Inflammatory macrophage treated with lipopolysaccharide for 4 hours (primary cell): ENCODE data around the gene NUP210.

Experiments
- DNase-seq: peaks from one replicate; pipeline ENCODE4 v3.0.0-alpha.2; 2020

Gene NUP210

DNA sequence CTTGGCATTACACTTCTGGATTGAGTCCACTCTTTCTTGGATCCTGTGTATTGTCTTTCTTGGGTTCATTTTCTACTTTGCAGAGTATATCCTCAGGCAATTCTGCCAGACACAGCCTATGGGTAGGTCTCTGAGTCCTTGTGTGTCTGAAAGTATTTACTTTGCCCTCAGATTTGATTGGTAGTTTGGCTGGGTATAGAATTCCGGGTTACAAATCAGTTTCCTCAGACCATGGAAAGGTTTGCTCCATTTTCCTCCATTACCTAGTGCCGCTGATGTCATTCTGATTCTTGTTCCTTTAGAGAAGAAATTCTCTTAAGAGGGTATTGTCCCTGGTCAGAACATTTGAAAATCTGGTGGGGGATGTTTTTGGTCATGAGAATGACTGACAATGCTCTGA lies 133.2 kb downstream of the NUP210 start:
- no peak for DNase-seq

DNA sequence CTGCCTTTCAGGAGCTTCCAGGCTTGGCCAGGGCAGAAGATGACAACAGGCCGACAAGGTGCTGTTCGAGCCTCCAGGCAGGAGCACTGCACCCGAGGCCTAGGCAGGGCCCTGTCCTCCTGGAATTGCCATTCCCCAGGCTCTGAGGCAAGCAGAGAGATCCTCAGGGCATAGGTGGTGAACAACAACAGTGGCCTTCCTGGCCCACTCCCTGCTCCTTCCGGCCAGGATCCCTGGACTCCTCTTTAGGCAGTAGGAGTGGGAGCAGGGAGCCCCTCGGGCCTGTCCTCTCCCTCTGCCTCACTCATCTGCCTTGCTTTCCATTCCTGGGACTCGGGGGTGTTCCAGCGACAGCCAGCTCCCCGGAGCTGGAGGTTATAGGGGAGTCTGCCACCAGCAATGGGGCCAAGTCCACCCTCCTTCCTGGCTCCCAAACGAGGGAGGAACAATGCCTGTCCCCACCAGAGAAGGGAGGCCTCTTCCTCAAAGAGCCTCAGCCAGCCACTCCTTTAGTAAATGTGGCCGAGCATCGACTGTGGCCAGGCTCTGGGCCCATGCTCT lies 135.0 kb downstream of the NUP210 start:
- DNase-seq, result no peak

DNA sequence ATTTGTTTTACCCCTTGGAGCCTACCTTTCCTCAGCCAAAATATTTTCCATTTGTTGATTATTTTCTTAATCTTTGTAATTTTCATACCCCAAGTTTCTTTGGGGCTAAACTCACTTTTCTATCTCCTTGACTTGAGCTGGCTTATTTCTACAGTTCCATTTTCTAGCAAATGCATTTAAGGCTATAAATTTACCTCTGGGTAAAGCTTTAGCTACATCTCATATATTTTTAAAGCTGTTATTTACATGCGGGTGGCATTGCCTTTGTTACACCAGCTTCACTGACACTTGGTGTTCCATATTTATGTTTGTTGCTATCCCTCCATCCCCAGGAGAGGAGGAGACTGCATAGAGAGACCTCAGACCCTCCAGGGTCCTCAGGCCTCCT lies 136.3 kb downstream of the NUP210 start:
- no peak for DNase-seq

DNA sequence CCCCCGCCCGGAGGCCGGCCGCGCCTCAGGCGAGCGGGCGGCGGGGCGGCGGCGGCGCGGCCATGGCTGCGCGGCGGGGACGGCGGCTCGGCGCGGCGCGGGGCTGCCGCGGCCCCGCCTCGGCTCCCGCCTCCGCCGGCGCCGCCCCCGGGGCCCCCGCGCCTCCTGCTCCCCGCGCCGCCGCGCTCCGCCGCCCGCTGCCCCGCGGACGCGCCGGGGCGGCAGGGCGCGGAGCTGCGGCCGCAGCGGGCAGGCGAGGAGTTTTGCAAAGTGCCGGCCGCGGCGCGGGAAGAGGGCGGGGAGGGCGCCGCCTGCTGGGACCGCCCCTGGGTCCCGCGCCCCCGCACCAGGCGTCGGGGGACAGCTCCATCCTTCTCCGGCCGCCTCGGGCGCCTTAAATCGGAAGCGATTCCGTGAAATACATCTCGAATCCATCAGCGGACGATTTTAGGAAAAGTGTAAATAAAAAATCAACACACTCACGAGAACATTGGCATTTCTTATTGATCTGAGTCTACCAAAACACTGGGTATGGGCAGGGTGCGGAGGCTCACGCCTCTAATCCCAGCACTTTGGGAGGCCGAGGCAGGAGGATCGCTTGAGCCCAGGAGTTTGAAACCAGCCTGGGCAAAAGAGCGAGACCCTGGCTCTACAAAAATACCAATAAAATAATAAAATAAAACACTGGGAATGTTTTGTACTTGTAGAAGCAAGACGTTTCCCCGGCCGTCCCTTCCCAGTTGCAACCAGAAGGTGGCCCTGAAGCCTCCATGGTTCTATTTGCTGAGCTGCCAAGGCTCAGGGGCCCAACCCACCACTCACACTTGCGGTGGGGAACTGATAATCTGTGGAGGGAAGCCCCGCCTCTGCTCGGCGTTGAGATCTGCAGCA lies 136.9 kb downstream of the NUP210 start:
- peak; percentile 29 for DNase-seq

DNA sequence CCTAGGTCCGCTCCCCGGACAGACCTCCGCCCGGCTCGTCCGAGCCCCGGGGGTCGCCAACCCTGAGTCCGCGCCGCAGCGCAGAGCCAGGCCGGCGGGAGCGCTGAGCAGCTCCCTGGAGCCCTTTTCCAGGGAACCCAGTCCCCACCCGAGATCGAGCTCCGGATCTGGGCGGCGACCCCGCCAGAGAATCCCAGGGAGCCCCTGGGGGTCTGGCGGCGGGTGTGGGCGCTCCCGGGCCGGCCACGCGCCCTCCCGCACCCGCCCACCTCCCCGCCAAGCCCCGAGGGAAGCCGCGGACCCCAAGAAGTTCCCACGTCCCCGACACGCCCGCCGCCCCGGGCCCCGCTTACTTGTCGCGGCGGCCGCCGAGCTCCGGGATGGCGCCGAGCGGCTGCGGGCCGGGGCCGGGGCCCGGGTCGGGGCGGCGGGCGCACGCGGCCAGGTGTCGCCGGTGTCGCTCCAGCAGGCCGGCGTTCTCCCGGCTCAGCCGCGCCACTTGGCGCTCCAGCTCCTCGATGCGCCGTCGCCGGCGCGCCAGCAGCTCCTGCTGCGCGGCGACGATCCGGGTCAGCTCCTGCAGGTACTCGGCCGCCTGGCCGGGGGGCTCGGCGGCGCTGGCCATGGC lies 137.7 kb downstream of the NUP210 start:
- DNase-seq, result no peak

DNA sequence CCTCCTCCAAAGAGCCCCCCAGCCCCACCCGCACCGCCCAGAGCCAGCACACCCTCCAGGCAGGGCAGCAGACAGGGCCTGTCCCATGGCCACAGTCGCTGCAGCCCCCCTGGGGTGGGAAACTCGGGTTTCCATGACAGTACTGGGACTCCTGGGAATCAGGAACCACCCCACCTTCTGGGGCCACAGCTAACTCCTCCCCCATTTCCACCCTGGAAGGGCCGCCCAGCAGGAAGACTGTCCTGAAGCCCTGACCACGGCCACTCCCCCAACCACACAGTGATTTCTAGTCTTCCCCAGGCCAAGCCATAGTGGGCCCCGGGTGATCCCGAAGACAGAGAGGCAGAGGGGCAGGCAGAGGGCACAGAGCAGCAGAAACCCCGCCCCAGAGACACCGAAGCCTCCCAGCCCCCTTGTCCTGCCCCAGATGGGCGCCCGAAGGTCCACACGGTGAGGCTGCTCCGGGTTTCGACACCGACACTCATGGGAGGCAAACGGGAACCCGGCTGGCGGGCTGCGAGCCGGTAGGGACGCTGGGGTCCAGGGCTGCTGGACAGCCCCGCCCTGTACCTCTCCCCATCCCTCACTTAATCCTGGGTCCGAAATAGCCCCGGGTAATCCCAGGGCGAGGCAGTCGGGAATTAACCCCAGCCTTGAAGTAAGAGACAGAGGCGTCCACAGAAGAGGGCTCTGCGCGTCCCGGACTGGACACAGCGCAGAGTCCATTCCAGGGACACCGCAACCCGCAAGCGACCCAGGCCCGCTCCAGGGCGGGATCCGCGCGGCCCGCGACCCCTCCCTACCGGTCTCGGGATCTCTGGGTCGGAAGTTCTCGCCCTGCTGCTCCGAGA lies 138.4 kb downstream of the NUP210 start:
- DNase-seq, result peak; percentile 49

DNA sequence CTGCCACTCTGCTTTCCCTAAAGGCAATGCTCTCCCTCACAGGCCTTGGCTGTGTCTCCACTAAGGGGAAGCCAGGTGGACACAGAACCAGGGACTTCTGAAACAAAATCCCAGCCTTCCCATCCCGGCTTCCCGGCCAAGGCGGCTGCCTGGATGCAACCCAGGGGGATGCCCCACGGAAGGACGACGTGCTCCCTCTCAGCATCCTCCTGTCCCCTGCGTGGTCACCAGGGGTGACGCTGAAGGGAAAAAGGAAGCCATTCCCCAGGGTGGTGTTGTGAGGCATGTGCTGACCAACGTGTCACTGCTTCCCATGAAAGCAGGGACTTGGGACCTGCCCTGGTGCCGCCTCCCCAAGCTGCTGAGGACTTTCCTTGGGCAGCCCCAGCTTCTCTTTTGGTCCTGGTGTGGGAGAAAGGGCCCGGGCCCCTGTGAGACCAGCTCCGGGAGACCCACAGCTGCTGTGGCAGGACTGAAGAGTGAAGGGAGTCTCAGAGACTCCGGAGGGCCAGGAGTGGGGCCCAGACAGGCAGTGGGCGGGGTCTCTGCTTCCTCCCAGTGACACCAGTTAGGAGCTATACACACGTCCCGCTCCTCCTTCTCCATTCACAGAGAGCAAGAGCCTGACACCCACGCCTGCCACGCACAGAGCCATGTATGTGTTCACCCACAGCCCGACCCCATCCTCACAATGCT lies 139.2 kb downstream of the NUP210 start:
- peak; percentile 70 for DNase-seq

DNA sequence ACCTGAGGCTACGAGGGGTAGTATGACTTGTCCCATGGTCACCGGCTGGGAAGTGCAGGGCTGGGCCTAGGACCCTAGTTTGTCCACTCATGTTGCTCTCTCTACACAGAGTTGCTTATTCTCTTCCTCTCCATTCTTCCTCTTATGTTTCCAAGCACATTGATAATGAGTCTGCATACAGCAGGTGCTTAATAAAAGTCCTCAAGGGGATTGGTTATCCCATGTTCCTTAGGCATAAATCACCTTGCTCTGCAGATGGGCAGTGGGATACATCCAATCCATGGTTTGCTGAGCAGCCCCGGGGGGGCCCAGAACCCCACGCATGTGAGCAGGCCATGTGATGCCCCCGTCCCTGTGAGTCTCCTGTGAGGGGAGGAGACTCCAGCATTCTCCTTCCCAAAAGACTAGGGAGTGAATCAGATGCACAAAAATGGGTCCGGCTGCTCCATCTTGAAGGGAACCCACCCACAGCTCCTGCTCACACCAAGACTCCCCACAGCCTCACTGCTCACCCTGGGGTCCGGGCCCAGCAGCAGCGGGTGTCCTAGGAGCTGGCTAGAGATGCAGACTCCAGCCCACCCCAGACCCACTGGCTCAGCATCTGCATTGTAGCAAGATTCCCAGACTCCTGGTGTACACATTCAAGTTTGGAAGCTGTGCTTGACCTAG lies 139.9 kb downstream of the NUP210 start:
- DNase-seq, result no peak

DNA sequence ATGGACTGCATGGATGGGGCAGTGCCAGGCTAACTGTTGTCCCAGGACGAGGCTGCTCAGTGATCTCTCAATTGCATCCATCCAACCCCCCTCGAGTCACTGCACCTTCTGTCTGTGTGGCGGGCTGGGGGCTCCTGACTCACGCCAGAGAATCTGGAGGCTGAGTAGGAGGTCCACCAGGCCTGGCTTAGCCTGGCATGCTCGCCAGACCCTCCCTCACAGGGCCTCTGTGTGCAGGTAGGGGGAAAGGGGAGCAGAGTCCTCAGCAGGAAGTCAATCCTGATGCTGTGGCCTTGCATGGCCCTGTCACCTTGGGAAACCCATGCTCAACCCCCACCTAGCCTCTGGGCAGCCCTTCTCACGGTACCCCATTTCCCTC lies 140.6 kb downstream of the NUP210 start:
- DNase-seq, result no peak

DNA sequence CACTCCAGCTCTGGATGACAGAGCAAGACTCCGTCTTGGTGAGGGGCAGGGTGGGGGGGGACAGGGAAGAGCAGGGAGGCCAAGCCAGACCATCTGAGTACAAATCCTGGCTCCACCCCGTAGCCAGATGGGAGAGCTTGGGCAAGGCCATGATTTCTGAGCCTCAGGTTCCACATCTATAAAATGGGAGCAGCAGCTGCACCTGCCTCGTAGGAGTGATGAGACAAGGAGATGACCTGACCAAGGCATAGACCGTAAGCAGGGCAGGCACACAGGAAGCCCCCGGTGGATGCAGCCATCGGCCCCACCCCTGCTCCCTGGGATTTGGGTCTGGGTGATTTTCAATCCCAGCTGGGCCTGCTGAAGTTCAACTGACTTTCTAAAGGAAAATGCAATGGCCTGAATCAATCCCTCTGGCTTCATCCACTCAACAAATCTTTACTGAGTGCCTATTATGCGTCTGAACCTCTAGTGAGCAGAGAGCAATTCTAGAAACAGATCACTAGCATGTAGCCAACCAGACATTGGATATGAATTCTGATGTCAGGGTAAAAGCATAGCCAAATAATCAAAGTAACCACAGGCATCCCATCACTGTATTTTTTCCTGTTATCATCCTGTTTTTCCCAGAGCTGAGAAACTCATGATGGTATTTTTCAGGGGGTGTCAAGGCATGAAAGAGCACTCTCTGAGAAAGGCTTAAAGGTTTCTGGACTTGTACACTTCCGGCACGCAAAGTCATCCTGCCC lies 141.2 kb downstream of the NUP210 start:
- no peak for DNase-seq

DNA sequence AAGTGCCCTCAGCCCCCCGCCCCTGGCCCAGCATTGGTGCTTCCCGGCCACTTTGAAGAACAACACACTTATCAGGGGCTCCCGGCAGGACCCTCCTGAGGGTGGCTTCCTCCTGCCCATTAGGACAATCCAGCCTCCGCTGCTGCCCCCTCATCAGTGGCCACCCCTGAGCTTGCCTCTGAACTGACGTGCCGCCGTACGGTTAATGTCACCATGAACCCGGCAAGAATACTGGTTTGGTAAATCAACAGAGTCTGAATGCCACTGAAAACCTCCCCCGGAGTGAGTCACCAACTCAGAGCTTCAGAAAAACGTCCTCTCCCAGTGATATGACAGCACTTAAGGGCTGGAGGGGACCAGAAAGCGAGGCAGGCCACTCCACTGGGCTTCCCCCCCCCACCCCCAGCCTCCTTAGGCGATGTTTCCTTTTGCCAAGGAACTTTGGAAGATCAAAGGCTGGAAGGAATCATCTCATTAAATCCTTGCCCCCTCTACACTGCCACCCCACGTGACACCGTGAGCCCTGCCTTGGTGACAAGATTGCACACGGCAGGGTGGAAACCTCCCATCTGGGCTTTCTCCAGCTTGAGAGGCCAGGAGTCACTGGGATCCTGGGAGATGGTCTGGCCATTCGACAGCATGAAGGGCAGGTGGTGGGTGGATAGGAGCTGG lies 142.1 kb downstream of the NUP210 start:
- no peak for DNase-seq

DNA sequence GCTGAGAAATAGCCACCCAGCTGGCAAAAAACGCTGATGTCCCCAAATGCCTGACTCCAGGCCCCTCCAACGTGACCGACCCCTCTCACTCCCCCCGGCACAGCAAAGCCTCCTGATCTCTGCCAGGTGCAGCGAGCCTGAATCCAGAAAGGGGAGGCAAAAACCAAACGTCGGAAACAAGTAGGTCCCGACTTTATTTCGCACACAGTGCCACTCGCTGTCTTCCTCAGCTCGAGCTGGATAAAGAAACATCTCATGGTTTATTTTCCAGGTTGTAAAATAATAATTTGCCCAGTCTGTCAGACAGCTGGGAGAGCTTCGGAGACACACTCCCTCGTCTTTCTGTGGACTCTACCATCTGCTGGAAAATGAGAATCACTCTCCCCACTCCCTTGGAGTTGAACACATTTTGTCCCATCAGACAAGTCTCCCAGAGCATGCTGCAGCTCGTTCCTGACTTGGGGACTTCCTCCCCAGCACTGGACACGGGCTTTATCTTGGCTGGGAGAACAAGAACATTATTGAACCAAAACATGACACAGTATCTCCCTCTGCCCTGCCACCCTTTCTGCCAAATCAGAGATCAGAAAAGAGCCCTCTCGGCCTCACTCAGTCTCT lies 142.8 kb downstream of the NUP210 start:
- DNase-seq, result no peak

DNA sequence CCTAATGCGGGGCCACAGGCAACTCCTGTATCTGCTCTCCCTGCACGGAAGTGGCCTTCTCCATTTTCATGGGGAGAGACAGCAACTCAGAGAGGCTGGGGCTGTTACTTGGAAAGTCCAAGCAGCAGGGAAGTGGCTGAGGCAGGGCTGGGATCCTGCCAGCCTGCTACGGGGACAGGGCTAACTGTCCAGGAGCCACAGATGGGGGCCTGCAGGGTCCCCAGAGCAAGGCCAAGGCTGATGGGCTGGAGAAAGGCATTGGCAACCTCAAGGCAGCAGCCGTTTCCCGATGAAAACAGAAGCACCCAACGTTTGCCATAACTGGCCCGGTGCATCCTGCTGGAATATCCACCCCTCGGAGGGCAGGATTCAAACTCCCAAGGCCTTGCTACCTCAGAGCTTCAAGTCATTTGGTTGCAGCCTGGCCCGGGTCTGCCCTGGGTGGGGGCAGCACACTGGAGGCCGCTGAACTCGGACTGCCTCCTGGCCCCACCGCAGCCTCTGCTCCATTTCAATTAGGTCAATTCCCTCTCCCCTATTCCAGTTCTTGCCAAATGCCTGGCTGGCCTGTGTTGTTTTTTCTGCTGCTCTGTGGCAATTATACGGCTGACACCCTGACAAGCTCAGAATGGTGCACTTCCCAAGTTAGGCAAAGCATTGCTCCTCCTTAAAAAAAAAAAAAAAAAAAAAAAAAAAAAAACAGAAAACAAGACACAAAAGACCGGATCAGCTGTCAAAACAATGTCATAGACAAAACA lies 143.5 kb downstream of the NUP210 start:
- no peak for DNase-seq

DNA sequence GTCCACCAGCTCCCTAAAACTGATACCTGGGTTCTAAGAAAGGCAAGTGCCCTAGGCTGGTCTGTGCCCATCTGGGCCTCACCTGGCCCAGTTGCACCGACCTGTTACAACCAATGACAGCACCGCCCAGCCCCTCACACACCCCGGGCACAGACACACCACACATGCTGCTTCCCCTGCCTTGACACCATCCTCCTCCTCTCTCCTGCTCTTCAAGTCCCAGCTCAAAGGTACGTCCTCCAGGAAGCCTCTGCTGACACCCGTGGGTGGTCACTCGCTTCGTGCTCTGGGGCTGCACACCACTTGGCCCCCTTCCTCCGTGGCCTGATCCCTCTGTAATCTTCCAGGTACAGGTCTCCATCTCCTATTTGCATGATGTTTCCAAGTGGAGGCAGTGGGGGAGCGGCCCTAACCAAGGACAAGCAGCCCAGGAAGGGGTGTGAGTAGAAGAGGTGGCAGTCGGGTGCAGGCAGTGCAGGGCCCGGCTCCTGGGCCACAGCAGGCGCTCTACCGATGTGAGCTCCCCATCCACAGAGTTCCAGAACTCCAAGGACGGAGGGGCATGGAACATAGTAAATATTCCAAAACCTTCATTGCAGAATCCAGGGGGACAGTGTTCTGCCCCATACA lies 144.6 kb downstream of the NUP210 start:
- no peak for DNase-seq

DNA sequence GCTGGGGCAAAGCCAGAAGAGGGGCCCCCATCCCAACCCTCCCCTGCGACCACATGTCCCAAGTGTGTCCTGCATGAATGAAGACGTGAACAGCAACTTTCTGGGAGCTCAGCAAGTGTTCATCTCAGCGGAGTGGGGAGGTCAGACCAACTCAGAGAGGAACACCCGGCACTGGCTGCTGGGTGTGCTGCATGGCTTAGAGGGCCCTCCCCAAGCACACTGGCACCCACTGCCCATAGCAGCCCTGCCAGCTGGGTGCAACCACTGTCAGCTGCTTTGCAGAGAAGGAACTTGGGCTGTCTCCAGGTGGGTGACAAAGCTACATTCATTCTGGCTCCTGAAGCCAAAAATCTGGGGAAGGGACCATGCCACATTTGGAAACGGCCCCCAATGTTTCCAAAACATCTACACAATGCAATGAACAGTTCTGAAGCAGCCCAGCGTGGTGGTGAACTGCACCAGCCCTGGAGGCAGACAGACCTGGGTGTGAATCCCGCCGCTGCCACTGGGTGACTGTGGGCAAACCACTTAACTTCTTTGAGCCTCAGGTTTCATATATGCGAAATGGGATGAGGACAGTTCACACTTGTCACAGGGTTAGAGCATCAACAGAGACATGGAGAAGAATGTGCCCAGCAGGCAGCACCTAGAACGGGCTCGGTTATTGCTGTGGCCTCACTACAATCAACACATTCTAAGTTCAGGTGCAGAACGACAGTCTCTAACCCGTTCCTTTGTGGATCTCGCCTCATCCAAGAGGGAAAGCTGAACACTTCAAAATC lies 145.4 kb downstream of the NUP210 start:
- no peak for DNase-seq

DNA sequence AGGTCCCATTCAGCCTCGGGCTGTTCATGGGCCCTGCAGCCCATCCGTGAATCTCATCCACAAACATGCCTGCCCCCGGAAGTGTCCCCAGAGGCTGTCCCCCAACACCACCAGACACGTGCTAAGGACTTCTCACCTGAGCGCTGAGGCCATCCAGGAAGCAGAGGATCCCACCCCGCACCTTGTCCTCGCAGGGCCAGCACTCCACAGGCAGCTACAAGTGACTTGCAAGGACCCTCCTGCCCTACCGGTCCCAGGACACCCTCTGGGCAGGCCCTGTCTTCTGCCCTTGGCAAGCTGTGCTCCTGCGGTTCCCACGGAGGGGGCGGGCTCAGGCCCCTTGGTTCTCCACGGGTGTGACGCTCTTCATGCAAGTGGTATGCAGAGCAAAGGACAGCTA lies 146.0 kb downstream of the NUP210 start:
- DNase-seq, result no peak

DNA sequence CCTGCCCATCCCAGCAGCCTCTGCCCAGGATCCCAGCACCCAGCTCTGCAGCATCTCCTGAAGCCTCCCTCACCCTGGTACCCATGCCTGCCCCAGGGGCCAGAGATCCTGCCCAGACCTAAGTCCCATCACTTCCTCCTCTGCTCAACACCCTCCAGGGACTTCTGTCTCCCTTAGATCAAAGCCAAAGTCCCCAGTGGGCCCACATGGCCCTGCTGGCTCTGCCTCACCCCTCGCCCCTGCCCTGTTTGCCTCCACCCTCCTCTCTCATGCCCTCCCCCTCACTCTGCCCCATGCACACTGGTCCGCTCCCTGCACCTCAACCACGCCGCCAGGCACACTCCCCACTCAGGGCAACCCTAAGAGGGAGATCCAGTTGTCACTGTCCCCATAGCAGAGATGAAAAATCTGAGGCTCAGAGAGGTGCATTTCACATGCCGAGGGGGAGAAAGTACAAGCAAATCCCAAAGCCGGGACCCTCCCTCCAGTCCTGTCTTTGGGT lies 146.5 kb downstream of the NUP210 start:
- no peak for DNase-seq
